ENCODE measurements around the gene IFIT1. TPM values are rescaled to one million over a fixed set of nuclear protein-coding genes. Genes with fewer than 3 reads are reported as not detected.
"Not testable (repeated sequence)": the region's sequence is repeated elsewhere in the genome, so short reads cannot be mapped to it uniquely, and the experiment has no call there.

IFIT1 gene
- total and polyA plus RNA-seq, 4 experiments from 2014 or later = 4.3 to 15.2 (median 5.7) TPM

- H3K27ac Mint-ChIP-seq; intact Hi-C loops (cut with micrococcal nuclease); H3K4me1 ChIP-seq (ENCODE audit: insufficient read depth, low read length); H3K27me3 ChIP-seq (ENCODE audit: insufficient read depth, low read length); CTCF ChIA-PET (ENCODE audit: partially characterized antibody); H3K27me3 Mint-ChIP-seq; H3K9me3 ChIP-seq (ENCODE audit: control insufficient read depth in 1 of 2, low read length in 2 of 2); POLR2A ChIA-PET (ENCODE audit: partially characterized antibody); H3K36me3 Mint-ChIP-seq; H3K27ac ChIP-seq (ENCODE audit: low read depth, low read length); H3K36me3 ChIP-seq (ENCODE audit: insufficient read depth, low read length); H3K4me1 Mint-ChIP-seq; H3K4me3 ChIP-seq (ENCODE audit: low read length in 2 of 2); H3K4me3 Mint-ChIP-seq; DNase-seq: not testable (repeated sequence)
- peaks cover 0 to 16% (median 6%) of the 10 kb centered on the region in 8 donors for H3K9me3 Mint-ChIP-seq
Observed at GRCh38 chr10:89444819-89445218, 52.4 kb downstream of the IFIT1 start.

- Histone ChIP-seq H3K36me3 (ENCODE audit: insufficient read depth, low read length) (no peaks in the 10 kb centered on the region), H3K9me3 (ENCODE audit: control insufficient read depth in 1 of 2, low read length in 2 of 2) (no peaks in the 10 kb centered on the region), H3K27ac (ENCODE audit: low read depth, low read length) (no peak overlapping the region), H3K4me3 (ENCODE audit: low read length in 2 of 2) (no peak overlapping the region), H3K27me3 (ENCODE audit: insufficient read depth, low read length) (no peaks in the 10 kb centered on the region), H3K4me1 (ENCODE audit: insufficient read depth, low read length) (no peaks in the 10 kb centered on the region)
- no peak for DNase-seq
- H3K27me3 Mint-ChIP-seq = peaks cover 0 to 8% of the 10 kb centered on the region in 2 donors
- H3K4me3 Mint-ChIP-seq = no peak overlapping the region
- CTCF ChIA-PET (ENCODE audit: partially characterized antibody) = no interaction called here
- H3K9me3 Mint-ChIP-seq = peaks cover 0 to 11% (median 4%) of the 10 kb centered on the region in 8 donors
- intact Hi-C loops (cut with micrococcal nuclease) = no loop called here
- no peaks in the 10 kb centered on the region for H3K36me3 Mint-ChIP-seq
- peak overlapping the region in 1 of 7 donors; percentile 14 for H3K27ac Mint-ChIP-seq
- H3K4me1 Mint-ChIP-seq = peaks cover 0 to 3% (median 0%) of the 10 kb centered on the region in 4 donors
- POLR2A ChIA-PET (ENCODE audit: partially characterized antibody) = no interaction called here
Observed at GRCh38 chr10:89450901-89451300, 58.5 kb downstream of the IFIT1 start.

GRCh38 chr10:89452193-89452592, 59.8 kb downstream of the IFIT1 start:
- Mint-ChIP-seq H3K9me3 (peaks cover 0 to under 1% (median 0%) of the 10 kb centered on the region in 8 donors), H3K4me3 (no peak overlapping the region), H3K27ac (no peak overlapping the region), H3K27me3 (peaks cover 4 to 12% of the 10 kb centered on the region in 2 donors), H3K4me1 (peaks cover 0 to 3% (median 0%) of the 10 kb centered on the region in 4 donors), H3K36me3 (no peaks in the 10 kb centered on the region)
- no peak for DNase-seq
- no peak overlapping the region for H3K4me3 ChIP-seq (ENCODE audit: low read length in 2 of 2)
- H3K36me3 ChIP-seq (ENCODE audit: insufficient read depth, low read length) = no peaks in the 10 kb centered on the region
- no peaks in the 10 kb centered on the region for H3K27me3 ChIP-seq (ENCODE audit: insufficient read depth, low read length)
- H3K9me3 ChIP-seq (ENCODE audit: control insufficient read depth in 1 of 2, low read length in 2 of 2) = no peaks in the 10 kb centered on the region
- intact Hi-C loops (cut with micrococcal nuclease) = no loop called here
- POLR2A ChIA-PET (ENCODE audit: partially characterized antibody) = no interaction called here
- H3K4me1 ChIP-seq (ENCODE audit: insufficient read depth, low read length) = no peaks in the 10 kb centered on the region
- no peak overlapping the region for H3K27ac ChIP-seq (ENCODE audit: low read depth, low read length)
- CTCF ChIA-PET (ENCODE audit: partially characterized antibody) = interaction anchor here (1.1 kb wide), 1 partner anchor 14 kb away, joined by 4 read pairs; no protein-coding TSS in a partner anchor

GRCh38 chr10:89454561-89455347, 62.3 kb downstream of the IFIT1 start:
- no peaks in the 10 kb centered on the region for H3K9me3 ChIP-seq (ENCODE audit: control insufficient read depth in 1 of 2, low read length in 2 of 2)
- Mint-ChIP-seq H3K9me3 (no peaks in the 10 kb centered on the region), H3K4me1 (peaks cover 0 to 3% (median 0%) of the 10 kb centered on the region in 4 donors), H3K4me3 (no peak overlapping the region), H3K36me3 (no peaks in the 10 kb centered on the region), H3K27ac (no peak overlapping the region), H3K27me3 (peaks cover 6 to 16% of the 10 kb centered on the region in 2 donors)
- no peak for DNase-seq
- POLR2A ChIA-PET (ENCODE audit: partially characterized antibody) = no interaction called here
- CTCF ChIA-PET (ENCODE audit: partially characterized antibody) = no interaction called here
- H3K27ac ChIP-seq (ENCODE audit: low read depth, low read length) = no peak overlapping the region
- H3K4me3 ChIP-seq (ENCODE audit: low read length in 2 of 2) = no peak overlapping the region
- H3K4me1 ChIP-seq (ENCODE audit: insufficient read depth, low read length) = no peaks in the 10 kb centered on the region
- H3K27me3 ChIP-seq (ENCODE audit: insufficient read depth, low read length) = no peaks in the 10 kb centered on the region
- intact Hi-C loops (cut with micrococcal nuclease) = no loop called here
- no peaks in the 10 kb centered on the region for H3K36me3 ChIP-seq (ENCODE audit: insufficient read depth, low read length)

Other genes starting within 250 kb of the IFIT1 start
- gene CH25H, start 185.3 kb upstream of the IFIT1 start, total RNA-seq = not detected
- gene CH25H, start 185.3 kb upstream of the IFIT1 start, polyA plus RNA-seq = under 1 TPM; 0.10 to 0.46 TPM
- 10 to 100 TPM; 55.5 to 60.2 TPM for gene LIPA, start 140.8 kb upstream of the IFIT1 start, total RNA-seq
- gene LIPA, start 140.8 kb upstream of the IFIT1 start, polyA plus RNA-seq = 100 to 1,000 TPM in 1 of 2 donors, 10 to 100 TPM in 1; 91.3 to 147 TPM
- 10 to 100 TPM; 10.4 to 10.7 TPM for gene IFIT2, start 90.6 kb upstream of the IFIT1 start, total RNA-seq
- 1 to 10 TPM; 3.5 to 9.2 TPM for gene IFIT2, start 90.6 kb upstream of the IFIT1 start, polyA plus RNA-seq
- 1 to 10 TPM; 3.1 to 3.3 TPM for gene IFIT3, start 64.6 kb upstream of the IFIT1 start, total RNA-seq
- gene IFIT3, start 64.6 kb upstream of the IFIT1 start, polyA plus RNA-seq = 10 to 100 TPM in 1 of 2 donors, 1 to 10 TPM in 1; 5.1 to 10.4 TPM
- gene IFIT1B, start 14.6 kb upstream of the IFIT1 start, total RNA-seq = not detected
- gene IFIT1B, start 14.6 kb upstream of the IFIT1 start, polyA plus RNA-seq = not detected
- gene IFIT5, start 21.9 kb downstream of the IFIT1 start, total RNA-seq = 10 to 100 TPM; 24.6 to 25.6 TPM
- 10 to 100 TPM; 12.2 to 13.6 TPM for gene IFIT5, start 21.9 kb downstream of the IFIT1 start, polyA plus RNA-seq
- not detected for gene SLC16A12, start 143.0 kb downstream of the IFIT1 start, total RNA-seq
- not detected for gene SLC16A12, start 143.0 kb downstream of the IFIT1 start, polyA plus RNA-seq

Measured in CD4-positive, alpha-beta memory T cell (primary cell).